ENCODE data around the gene PLCD3. TPM values are rescaled to one million over a fixed set of nuclear protein-coding genes. Genes with fewer than 3 reads are reported as not detected.

Gene PLCD3
- total and polyA plus RNA-seq, 2 of the 13 experiments (the other 11 are each of a cell fraction or from before 2014, with no cell fraction given) = 11.3 to 39.1 TPM

DNA sequence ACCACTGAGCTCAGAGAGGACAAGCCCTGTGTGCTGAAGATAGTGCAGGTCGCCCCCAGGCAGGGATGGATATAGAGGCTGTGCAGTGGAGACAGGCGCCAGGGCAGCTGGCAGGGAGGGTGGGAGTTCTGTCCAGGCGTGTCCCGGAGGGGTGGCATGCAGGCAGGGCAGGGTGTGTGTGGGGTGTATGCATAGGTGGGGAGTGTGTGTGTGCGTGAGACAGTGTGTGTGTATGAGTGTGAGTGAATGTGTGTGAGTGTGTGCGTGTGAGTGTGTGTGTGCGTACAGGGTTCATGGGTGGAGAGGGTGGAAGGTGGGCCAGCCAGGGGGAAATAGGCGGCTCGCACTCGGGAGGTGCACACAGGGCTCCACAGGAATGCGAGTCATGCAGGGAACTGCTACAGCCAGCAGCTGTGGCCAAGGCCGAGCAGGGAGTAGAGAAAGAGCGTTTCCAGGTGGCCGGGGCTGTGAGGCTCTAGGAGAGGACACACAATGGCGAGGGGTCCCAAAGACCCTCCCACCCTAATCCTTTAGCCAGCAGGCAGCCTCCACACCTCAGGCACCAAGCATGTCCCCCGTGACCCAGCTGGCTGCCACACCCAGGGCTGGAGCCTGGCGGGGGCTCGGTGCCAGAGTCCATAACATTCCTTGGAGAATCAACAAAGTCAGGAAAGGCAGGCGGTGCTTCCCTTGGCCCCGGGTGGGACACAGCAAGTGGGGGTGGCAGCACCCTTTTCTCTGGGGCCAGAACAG is 4.6 kb downstream of the PLCD3 start (continued):
- TF ChIP-seq ZNF644 (CRISPR knock-in tag; IDR thresholded peaks at IDR 0.05; ENCODE audit: low read depth) (no peak), CEBPG (CRISPR knock-in tag; IDR thresholded peaks at IDR 0.05) (peak; percentile 35; the same call in 1 of the 2 replicates), KLF11 (CRISPR knock-in tag; IDR thresholded peaks at IDR 0.05) (no peak), ZNF121 (CRISPR knock-in tag; IDR thresholded peaks at IDR 0.05) (0 out of 2 replicates have a peak, but pooled peaks have one; percentile 0), ZNF10 (CRISPR knock-in tag; IDR thresholded peaks at IDR 0.05; ENCODE audit: borderline replicate concordance, low read depth) (no peak), RARA (CRISPR knock-in tag; IDR thresholded peaks at IDR 0.05) (peak; percentile 69), MIXL1 (CRISPR knock-in tag; IDR thresholded peaks at IDR 0.05) (no peak), HDAC6 (IDR thresholded peaks at IDR 0.05; ENCODE audit: low read depth, low read length) (no peak), PRPF4 (IDR thresholded peaks at IDR 0.05; ENCODE audit: low read depth, low read length, poor library complexity, severe bottlenecking) (no peak), ZNF572 (CRISPR knock-in tag; IDR thresholded peaks at IDR 0.05) (no peak), ADNP (CRISPR knock-in tag; IDR thresholded peaks at IDR 0.05) (no peak), CTCF (CRISPR knock-in tag; IDR thresholded peaks at IDR 0.05) (peak; percentile 20; the same call in 1 of the 2 replicates), CHD2 (IDR thresholded peaks at IDR 0.05; ENCODE audit: low read depth, low read length) (no peak), RBM39 (IDR thresholded peaks at IDR 0.05; ENCODE audit: low read depth, low read length, poor library complexity, severe bottlenecking) (peak; percentile 55)
- TF ChIP-seq, protein P1, sequence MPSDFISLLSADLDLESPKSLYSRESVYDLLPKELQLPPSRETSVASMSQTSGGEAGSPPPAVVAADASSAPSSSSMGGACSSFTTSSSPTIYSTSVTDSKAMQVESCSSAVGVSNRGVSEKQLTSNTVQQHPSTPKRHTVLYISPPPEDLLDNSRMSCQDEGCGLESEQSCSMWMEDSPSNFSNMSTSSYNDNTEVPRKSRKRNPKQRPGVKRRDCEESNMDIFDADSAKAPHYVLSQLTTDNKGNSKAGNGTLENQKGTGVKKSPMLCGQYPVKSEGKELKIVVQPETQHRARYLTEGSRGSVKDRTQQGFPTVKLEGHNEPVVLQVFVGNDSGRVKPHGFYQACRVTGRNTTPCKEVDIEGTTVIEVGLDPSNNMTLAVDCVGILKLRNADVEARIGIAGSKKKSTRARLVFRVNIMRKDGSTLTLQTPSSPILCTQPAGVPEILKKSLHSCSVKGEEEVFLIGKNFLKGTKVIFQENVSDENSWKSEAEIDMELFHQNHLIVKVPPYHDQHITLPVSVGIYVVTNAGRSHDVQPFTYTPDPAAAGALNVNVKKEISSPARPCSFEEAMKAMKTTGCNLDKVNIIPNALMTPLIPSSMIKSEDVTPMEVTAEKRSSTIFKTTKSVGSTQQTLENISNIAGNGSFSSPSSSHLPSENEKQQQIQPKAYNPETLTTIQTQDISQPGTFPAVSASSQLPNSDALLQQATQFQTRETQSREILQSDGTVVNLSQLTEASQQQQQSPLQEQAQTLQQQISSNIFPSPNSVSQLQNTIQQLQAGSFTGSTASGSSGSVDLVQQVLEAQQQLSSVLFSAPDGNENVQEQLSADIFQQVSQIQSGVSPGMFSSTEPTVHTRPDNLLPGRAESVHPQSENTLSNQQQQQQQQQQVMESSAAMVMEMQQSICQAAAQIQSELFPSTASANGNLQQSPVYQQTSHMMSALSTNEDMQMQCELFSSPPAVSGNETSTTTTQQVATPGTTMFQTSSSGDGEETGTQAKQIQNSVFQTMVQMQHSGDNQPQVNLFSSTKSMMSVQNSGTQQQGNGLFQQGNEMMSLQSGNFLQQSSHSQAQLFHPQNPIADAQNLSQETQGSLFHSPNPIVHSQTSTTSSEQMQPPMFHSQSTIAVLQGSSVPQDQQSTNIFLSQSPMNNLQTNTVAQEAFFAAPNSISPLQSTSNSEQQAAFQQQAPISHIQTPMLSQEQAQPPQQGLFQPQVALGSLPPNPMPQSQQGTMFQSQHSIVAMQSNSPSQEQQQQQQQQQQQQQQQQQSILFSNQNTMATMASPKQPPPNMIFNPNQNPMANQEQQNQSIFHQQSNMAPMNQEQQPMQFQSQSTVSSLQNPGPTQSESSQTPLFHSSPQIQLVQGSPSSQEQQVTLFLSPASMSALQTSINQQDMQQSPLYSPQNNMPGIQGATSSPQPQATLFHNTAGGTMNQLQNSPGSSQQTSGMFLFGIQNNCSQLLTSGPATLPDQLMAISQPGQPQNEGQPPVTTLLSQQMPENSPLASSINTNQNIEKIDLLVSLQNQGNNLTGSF (CRISPR knock-in tag; IDR thresholded peaks at IDR 0.05) = no peak
- TF ChIP-seq, protein P2, sequence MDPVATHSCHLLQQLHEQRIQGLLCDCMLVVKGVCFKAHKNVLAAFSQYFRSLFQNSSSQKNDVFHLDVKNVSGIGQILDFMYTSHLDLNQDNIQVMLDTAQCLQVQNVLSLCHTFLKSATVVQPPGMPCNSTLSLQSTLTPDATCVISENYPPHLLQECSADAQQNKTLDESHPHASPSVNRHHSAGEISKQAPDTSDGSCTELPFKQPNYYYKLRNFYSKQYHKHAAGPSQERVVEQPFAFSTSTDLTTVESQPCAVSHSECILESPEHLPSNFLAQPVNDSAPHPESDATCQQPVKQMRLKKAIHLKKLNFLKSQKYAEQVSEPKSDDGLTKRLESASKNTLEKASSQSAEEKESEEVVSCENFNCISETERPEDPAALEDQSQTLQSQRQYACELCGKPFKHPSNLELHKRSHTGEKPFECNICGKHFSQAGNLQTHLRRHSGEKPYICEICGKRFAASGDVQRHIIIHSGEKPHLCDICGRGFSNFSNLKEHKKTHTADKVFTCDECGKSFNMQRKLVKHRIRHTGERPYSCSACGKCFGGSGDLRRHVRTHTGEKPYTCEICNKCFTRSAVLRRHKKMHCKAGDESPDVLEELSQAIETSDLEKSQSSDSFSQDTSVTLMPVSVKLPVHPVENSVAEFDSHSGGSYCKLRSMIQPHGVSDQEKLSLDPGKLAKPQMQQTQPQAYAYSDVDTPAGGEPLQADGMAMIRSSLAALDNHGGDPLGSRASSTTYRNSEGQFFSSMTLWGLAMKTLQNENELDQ (CRISPR knock-in tag; IDR thresholded peaks at IDR 0.05; ENCODE audit: borderline replicate concordance) = peak; percentile 60; the same call in 1 of the 2 replicates
- TF ChIP-seq, protein P3, sequence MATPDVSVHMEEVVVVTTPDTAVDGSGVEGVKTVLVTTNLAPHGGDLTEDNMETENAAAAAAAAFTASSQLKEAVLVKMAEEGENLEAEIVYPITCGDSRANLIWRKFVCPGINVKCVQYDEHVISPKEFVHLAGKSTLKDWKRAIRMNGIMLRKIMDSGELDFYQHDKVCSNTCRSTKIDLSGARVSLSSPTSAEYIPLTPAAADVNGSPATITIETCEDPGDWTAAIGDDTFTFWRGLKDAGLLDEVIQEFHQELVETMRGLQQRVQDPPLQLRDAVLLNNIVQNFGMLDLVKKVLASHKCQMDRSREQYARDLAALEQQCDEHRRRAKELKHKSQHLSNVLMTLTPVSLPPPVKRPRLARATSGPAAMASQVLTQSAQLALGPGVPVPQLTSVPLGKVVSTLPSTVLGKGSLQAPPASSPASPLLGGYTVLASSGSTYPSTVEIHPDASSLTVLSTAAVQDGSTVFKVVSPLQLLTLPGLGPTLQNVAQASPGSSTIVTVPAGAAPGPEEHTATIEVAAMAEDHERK (CRISPR knock-in tag; IDR thresholded peaks at IDR 0.05; ENCODE audit: low read depth) = no peak
